Tibial artery (tissue), 4 donors: ENCODE data around the gene SLC22A1.

ENCODE experiments used
- DNase-seq, 2 donors: peaks; one replicate each; pipeline ENCODE4 v3.0.0-alpha.2; 2019
- H3K27ac ChIP-seq, 2 donors: fragments of 200-600 bp; sonication (generic) in 1 of 2; 1 replicate in 1 of 2; 2 replicates in 1 of 2; pipeline ENCODE4 v1.5.1; 2018 to 2019; ENCODE audit warnings: mild to moderate bottlenecking in 1 of 2
- H3K27me3 ChIP-seq, 2 donors: fragments of 200-600 bp; sonication (generic) in 1 of 2; one replicate each; pipeline versions ENCODE4 v1.5.1 to v1.6.0; 2016 to 2019
- H3K36me3 ChIP-seq, 3 donors: fragments of 200-600 bp; sonication (generic) in 2 of 3; one replicate each; pipeline ENCODE4 v1.5.1; 2016 to 2019; ENCODE audit warnings: mild to moderate bottlenecking in 2 of 3
- H3K4me1 ChIP-seq, 4 donors: fragments of 200-600 bp; sonication (generic) in 2 of 4; 1 replicate in 3 of 4; 2 replicates in 1 of 4; pipeline ENCODE4 v1.5.1; 2016 to 2019
- H3K4me3 ChIP-seq, 2 donors: fragments of 200-600 bp; sonication (generic) in 1 of 2; 1 replicate in 1 of 2; 2 replicates in 1 of 2; pipeline ENCODE4 v1.5.1; 2018 to 2019; ENCODE audit warnings: mild to moderate bottlenecking in 2 of 2
- H3K9me3 ChIP-seq, 3 donors: fragments of 200-600 bp; sonication (generic) in 1 of 3; one replicate each; pipeline ENCODE4 v1.5.1; 2016 to 2019
- CTCF ChIP-seq, 2 experiments: fragments of 200-600 bp in 1 of 2; fragments of 450-650 bp in 1 of 2; IDR thresholded peaks; one replicate each; pipeline ENCODE4 v1.5.1; 2017 to 2019; ENCODE audit warnings: antibody characterized with exemption in 2 of 2, mild to moderate bottlenecking in 1 of 2, moderate library complexity in 1 of 2
- intact Hi-C: fragments of 100-400 bp; cut with DNase I; formaldehyde crosslinking; loops from one replicate; pipeline ENCODE4 v1.15.0; 2023; ENCODE audit warnings: low total_unique reads

SLC22A1 gene

GRCh38 chr6:160129881-160130615 lies 8.4 kb downstream of the SLC22A1 start:
- no peak overlapping the region for H3K27ac ChIP-seq
- intact Hi-C loops = loop anchor here (10.0 kb wide), 1 partner anchor 195 kb away; no protein-coding TSS in a partner anchor
- DNase-seq = no peak
- H3K36me3 ChIP-seq = peaks cover 0 to 4% (median 0%) of the 10 kb centered on the region in 3 donors
- H3K4me1 ChIP-seq = peaks cover 0 to 18% (median 2%) of the 10 kb centered on the region in 4 donors
- H3K9me3 ChIP-seq = no peaks in the 10 kb centered on the region
- no peak for TF ChIP-seq CTCF (IDR thresholded peaks at IDR 0.05)
- H3K4me3 ChIP-seq = no peak overlapping the region
- H3K27me3 ChIP-seq = no peaks in the 10 kb centered on the region

- no peaks in the 10 kb centered on the region for H3K27me3 ChIP-seq
- TF ChIP-seq CTCF (IDR thresholded peaks at IDR 0.05) = no peak
- no peak overlapping the region for H3K4me3 ChIP-seq
- peaks cover 0 to 4% (median 0%) of the 10 kb centered on the region in 3 donors for H3K36me3 ChIP-seq
- DNase-seq = no peak
- intact Hi-C loops = loop anchor here (10.0 kb wide), 1 partner anchor 194 kb away; no protein-coding TSS in a partner anchor
- H3K27ac ChIP-seq = no peak overlapping the region
- H3K9me3 ChIP-seq = no peaks in the 10 kb centered on the region
- peaks cover 0 to 18% (median 2%) of the 10 kb centered on the region in 4 donors for H3K4me1 ChIP-seq
Measured at GRCh38 chr6:160130729-160131484, 9.3 kb downstream of the SLC22A1 start.

- H3K9me3 ChIP-seq = no peaks in the 10 kb centered on the region
- TF ChIP-seq CTCF (IDR thresholded peaks at IDR 0.05) = no peak
Measured at GRCh38 chr6:160131636-160132296, 10.2 kb downstream of the SLC22A1 start.

GRCh38 chr6:160132297-160132637 lies 10.7 kb downstream of the SLC22A1 start:
- H3K9me3 ChIP-seq = no peaks in the 10 kb centered on the region
- intact Hi-C loops = loop anchor here (10.0 kb wide), 1 partner anchor 193 kb away; no protein-coding TSS in a partner anchor
- no peak overlapping the region for H3K4me3 ChIP-seq
- no peak for DNase-seq
- peak overlapping the region; percentile 26 to 49 for H3K27ac ChIP-seq
- H3K36me3 ChIP-seq = peaks cover 0 to 10% (median 0%) of the 10 kb centered on the region in 3 donors
- H3K4me1 ChIP-seq = peaks cover 0 to 18% (median 2%) of the 10 kb centered on the region in 4 donors
- H3K27me3 ChIP-seq = no peaks in the 10 kb centered on the region
- no peak for TF ChIP-seq CTCF (IDR thresholded peaks at IDR 0.05)

More at GRCh38 chr6:160131636-160132296, 10.2 kb downstream of the SLC22A1 start:
- intact Hi-C loops = loop anchor here (10.0 kb wide), 1 partner anchor 193 kb away; no protein-coding TSS in a partner anchor
- no peak for DNase-seq
- Histone ChIP-seq H3K4me1 (peaks cover 0 to 18% (median 2%) of the 10 kb centered on the region in 4 donors), H3K36me3 (peaks cover 0 to 10% (median 0%) of the 10 kb centered on the region in 3 donors), H3K27me3 (no peaks in the 10 kb centered on the region), H3K27ac (peak overlapping the region in 1 of 2 donors; percentile 49), H3K4me3 (no peak overlapping the region)

GRCh38 chr6:160132776-160133338 lies 11.2 kb downstream of the SLC22A1 start:
- peak overlapping the region; percentile 26 to 49 for H3K27ac ChIP-seq
- no peaks in the 10 kb centered on the region for H3K27me3 ChIP-seq
- no peak for DNase-seq
- H3K36me3 ChIP-seq = peaks cover 0 to 10% (median 0%) of the 10 kb centered on the region in 3 donors
- no peak for TF ChIP-seq CTCF (IDR thresholded peaks at IDR 0.05)
- H3K4me1 ChIP-seq = peaks cover 0 to 20% (median 2%) of the 10 kb centered on the region in 4 donors
- intact Hi-C loops = loop anchor here (10.0 kb wide), 1 partner anchor 192 kb away; no protein-coding TSS in a partner anchor
- no peaks in the 10 kb centered on the region for H3K9me3 ChIP-seq
- H3K4me3 ChIP-seq = no peak overlapping the region
